Activated CD4-positive, alpha-beta T cell treated with anti-CD3 and anti-CD28 coated beads for 48 hours (primary cell): ENCODE data around the gene FRS2.
A peak's percentile ranks its signal among the peaks of the same experiment; 100 is the strongest.

Experiments used
- DNase-seq: peaks from one replicate; pipeline ENCODE4 v3.0.0-alpha.2; 2020

FRS2 gene

GRCh38 chr12:69466867-69467266 is 3.3 kb upstream of the FRS2 start:
- no peak for DNase-seq

GRCh38 chr12:69467366-69467765 is 2.8 kb upstream of the FRS2 start:
- no peak for DNase-seq

- DNase-seq = peak; percentile 17
Measured at GRCh38 chr12:69468237-69469026, 1.8 kb upstream of the FRS2 start.

- DNase-seq = no peak
Measured at GRCh38 chr12:69469854-69470188, 367 bp upstream of the FRS2 start.

GRCh38 chr12:69471076-69471430 is 865 bp downstream of the FRS2 start:
- DNase-seq = no peak

- no peak for DNase-seq
Measured at GRCh38 chr12:69471667-69472385, 1.6 kb downstream of the FRS2 start.

GRCh38 chr12:69473262-69473661 is 3.1 kb downstream of the FRS2 start:
- DNase-seq = no peak

GRCh38 chr12:69474456-69474855 is 4.3 kb downstream of the FRS2 start:
- DNase-seq = no peak

- no peak for DNase-seq
Measured at GRCh38 chr12:69475237-69475975, 5.2 kb downstream of the FRS2 start.

GRCh38 chr12:69476276-69477017 is 6.3 kb downstream of the FRS2 start:
- DNase-seq = no peak

- DNase-seq = no peak
Measured at GRCh38 chr12:69479675-69480074, 9.5 kb downstream of the FRS2 start.

- DNase-seq = no peak
Measured at GRCh38 chr12:69480698-69481097, 10.5 kb downstream of the FRS2 start.

- DNase-seq = no peak
Measured at GRCh38 chr12:69481133-69481532, 10.9 kb downstream of the FRS2 start.

GRCh38 chr12:69483700-69484099 is 13.5 kb downstream of the FRS2 start:
- no peak for DNase-seq

- no peak for DNase-seq
Measured at GRCh38 chr12:69484428-69484827, 14.2 kb downstream of the FRS2 start.

GRCh38 chr12:69490920-69491643 is 20.9 kb downstream of the FRS2 start:
- no peak for DNase-seq

- DNase-seq = no peak
Measured at GRCh38 chr12:69492739-69493138, 22.6 kb downstream of the FRS2 start.

GRCh38 chr12:69495071-69495470 is 24.9 kb downstream of the FRS2 start:
- no peak for DNase-seq

- no peak for DNase-seq
Measured at GRCh38 chr12:69497308-69498026, 27.3 kb downstream of the FRS2 start.

- DNase-seq = no peak
Measured at GRCh38 chr12:69500631-69501030, 30.4 kb downstream of the FRS2 start.

- DNase-seq = no peak
Measured at GRCh38 chr12:69501154-69501895, 31.1 kb downstream of the FRS2 start.
